Panc1 (cell line): ENCODE results near the gene HOXD3. TPM values are rescaled to one million over a fixed set of nuclear protein-coding genes. Genes with fewer than 3 reads are reported as not detected.

Experiments
- ATAC-seq: fragments of 200-7000 bp; cut with Tn5 transposase; 2 replicates; pipeline ENCODE4 v1.9.1; 2020; ENCODE audit warnings: mild to moderate bottlenecking, moderate library complexity
- BruUV-seq: library from RNA; stranded (reverse); fragments of 400-500 nt; replicated peaks from 2 replicates; lab custom pipeline; 2021; lab: Mats Ljungman, UMichigan
- CTCF ChIA-PET: fragments of 300-600 bp; sonication (Branson Sonifier 250); formaldehyde crosslinking; loops from one replicate; lab custom pipeline; 2022; ENCODE audit warnings: antibody characterized with exemption; lab: Charles Lee
- POLR2A ChIA-PET: fragments of 300-600 bp; sonication (Branson Sonifier 250); formaldehyde crosslinking; loops from one replicate; lab custom pipeline; 2022; ENCODE audit warnings: antibody characterized with exemption; lab: Charles Lee
- DNase-seq: peaks from one replicate; pipeline ENCODE4 v3.0.0-alpha.2; 2010; ENCODE audit warnings: low read depth, low spot score
- H3K27ac ChIP-seq: 2 replicates; pipeline ENCODE4 v1.5.1; 2011; ENCODE audit warnings: mild to moderate bottlenecking, low read length, inconsistent platforms
- H3K27me3 ChIP-seq: fragments of 200-500 bp; sonication (Bioruptor generic); 2 replicates; pipeline ENCODE4 v1.6.0; 2014; ENCODE audit warnings: low read length, inconsistent platforms; ENCODE audit not compliant: control insufficient read depth, insufficient read depth
- H3K36me3 ChIP-seq: fragments of 200-500 bp; sonication (Bioruptor generic); 2 replicates; pipeline ENCODE4 v1.5.1; 2014; ENCODE audit warnings: inconsistent platforms, mild to moderate bottlenecking, low read length, moderate library complexity; ENCODE audit not compliant: control insufficient read depth, insufficient read depth
- H3K4me1 ChIP-seq: 2 replicates; pipeline ENCODE4 v1.5.1; 2011; ENCODE audit warnings: inconsistent platforms, mild to moderate bottlenecking, low read length, moderate library complexity; ENCODE audit not compliant: control insufficient read depth, insufficient read depth
- H3K4me3 ChIP-seq, 2 experiments: 2 replicates each; pipeline ENCODE4 v1.5.1; 2011 to 2012; ENCODE audit warnings: low read depth in 2 of 2, low read length in 2 of 2, mild to moderate bottlenecking in 2 of 2, inconsistent platforms in 1 of 2, moderate library complexity in 1 of 2
- H3K9me3 ChIP-seq: fragments of 200-500 bp; sonication (Bioruptor generic); 2 replicates; pipeline ENCODE4 v1.5.1; 2014; ENCODE audit warnings: low read depth, mild to moderate bottlenecking, inconsistent platforms, low read length, moderate library complexity; ENCODE audit not compliant: control insufficient read depth, insufficient read depth
- POLR2AphosphoS5 ChIP-seq: IDR thresholded peaks from 2 replicates; pipeline ENCODE4 v1.6.1; 2012; ENCODE audit warnings: mild to moderate bottlenecking, low read depth, low read length, moderate library complexity
- REST ChIP-seq, 2 experiments: IDR thresholded peaks; 2 replicates each; pipeline ENCODE4 v1.6.1; 2011 to 2012; ENCODE audit warnings: low read depth in 2 of 2, control low read depth in 1 of 2, low read length in 1 of 2, mild to moderate bottlenecking in 1 of 2, moderate library complexity in 1 of 2; ENCODE audit not compliant: insufficient read depth in 1 of 2
- SIN3A ChIP-seq: IDR thresholded peaks from 2 replicates; pipeline ENCODE4 v1.6.1; 2012; ENCODE audit warnings: low read depth, mild to moderate bottlenecking, low read length, moderate library complexity, borderline replicate concordance; ENCODE audit not compliant: insufficient read depth
- TCF7L2 ChIP-seq: IDR thresholded peaks from 2 replicates; pipeline ENCODE4 v1.6.1; 2011; ENCODE audit warnings: mild to moderate bottlenecking, low read depth, low read length, inconsistent platforms
- in situ Hi-C: cut with HindIII; loops from 2 replicates; pipeline ENCODE4 v1.10.0; 2016; ENCODE audit warnings: low sequenced_read_pairs, low pct_unique_long_range_greater_than_20kb
- intact Hi-C: fragments of 100-400 bp; cut with micrococcal nuclease; formaldehyde crosslinking; loops from one replicate; pipeline ENCODE4 v1.10.0; 2022; ENCODE audit not compliant: unreplicated experiment
- total RNA-seq: library from RNA; stranded (reverse); gene quantifications from one replicate; pipeline ENCODE4 v1.2.1, GENCODE V29; 2021; ENCODE audit not compliant: unreplicated experiment
- TF ChIP-seq, protein P1 (sequence below): fragments of 450-650 bp; IDR thresholded peaks from 2 replicates; pipeline ENCODE4 v1.5.1; 2017; ENCODE audit warnings: mild to moderate bottlenecking

HOXD3 gene
- total RNA-seq, 1 experiment from 2014 or later, result 1.8 TPM

DNA sequence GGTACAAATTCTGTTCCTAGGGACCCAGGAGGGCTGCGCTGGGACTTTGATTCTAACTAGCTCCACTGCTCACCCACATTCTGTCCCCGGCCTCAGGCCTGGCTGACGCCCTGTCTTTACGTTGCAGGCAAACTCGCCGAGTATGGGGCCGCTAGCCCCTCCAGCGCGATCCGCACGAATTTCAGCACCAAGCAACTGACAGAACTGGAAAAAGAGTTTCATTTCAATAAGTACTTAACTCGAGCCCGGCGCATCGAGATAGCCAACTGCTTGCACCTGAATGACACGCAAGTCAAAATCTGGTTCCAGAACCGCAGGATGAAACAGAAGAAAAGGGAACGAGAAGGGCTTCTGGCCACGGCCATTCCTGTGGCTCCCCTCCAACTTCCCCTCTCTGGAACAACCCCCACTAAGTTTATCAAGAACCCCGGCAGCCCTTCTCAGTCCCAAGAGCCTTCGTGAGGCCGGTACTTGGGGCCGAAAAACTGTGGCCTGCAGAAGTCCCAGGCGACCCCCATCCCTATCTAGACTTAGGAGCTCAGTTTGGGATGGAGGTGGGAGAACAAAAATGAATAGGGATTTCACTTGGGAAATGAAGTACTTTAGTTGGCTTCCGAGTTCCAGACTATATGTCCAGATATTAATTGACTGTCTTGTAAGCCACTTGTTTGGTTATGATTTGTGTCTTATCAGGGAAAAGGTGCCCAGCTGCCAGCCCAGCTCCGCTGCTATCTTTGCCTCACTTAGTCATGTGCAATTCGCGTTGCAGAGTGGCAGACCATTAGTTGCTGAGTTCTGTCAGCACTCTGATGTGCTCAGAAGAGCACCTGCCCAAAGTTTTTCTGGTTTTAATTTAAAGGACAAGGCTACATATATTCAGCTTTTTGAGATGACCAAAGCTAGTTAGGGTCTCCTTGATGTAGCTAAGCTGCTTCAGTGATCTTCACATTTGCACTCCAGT lies 32.9 kb downstream of the HOXD3 start:
- Histone ChIP-seq H3K9me3 (no peaks in the 10 kb centered on the region), H3K4me3 (no peak overlapping the region), H3K27ac (no peak overlapping the region), H3K27me3 (peaks cover 9% of the 10 kb centered on the region; the same call in 1 of the 2 replicates), H3K36me3 (no peaks in the 10 kb centered on the region), H3K4me1 (no peaks in the 10 kb centered on the region)
- TF ChIP-seq TCF7L2 (no peak), REST (IDR thresholded peaks at IDR 0.05; ENCODE audit: insufficient read depth in 1 of 2, low read depth in 2 of 2, low read length in 1 of 2) (no peak), POLR2AphosphoS5 (no peak), SIN3A (no peak)
- TF ChIP-seq, protein P1, sequence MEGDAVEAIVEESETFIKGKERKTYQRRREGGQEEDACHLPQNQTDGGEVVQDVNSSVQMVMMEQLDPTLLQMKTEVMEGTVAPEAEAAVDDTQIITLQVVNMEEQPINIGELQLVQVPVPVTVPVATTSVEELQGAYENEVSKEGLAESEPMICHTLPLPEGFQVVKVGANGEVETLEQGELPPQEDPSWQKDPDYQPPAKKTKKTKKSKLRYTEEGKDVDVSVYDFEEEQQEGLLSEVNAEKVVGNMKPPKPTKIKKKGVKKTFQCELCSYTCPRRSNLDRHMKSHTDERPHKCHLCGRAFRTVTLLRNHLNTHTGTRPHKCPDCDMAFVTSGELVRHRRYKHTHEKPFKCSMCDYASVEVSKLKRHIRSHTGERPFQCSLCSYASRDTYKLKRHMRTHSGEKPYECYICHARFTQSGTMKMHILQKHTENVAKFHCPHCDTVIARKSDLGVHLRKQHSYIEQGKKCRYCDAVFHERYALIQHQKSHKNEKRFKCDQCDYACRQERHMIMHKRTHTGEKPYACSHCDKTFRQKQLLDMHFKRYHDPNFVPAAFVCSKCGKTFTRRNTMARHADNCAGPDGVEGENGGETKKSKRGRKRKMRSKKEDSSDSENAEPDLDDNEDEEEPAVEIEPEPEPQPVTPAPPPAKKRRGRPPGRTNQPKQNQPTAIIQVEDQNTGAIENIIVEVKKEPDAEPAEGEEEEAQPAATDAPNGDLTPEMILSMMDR, result no peak
- intact Hi-C loops (no loop called here), in situ Hi-C loops (no loop called here)
- ChIA-PET CTCF (no interaction called here), POLR2A (no interaction called here)
- no peak for ATAC-seq
- no TSS peak for BruUV-seq
- no peak for DNase-seq

GRCh38 chr2:176192351-176192750 lies 35.2 kb downstream of the HOXD3 start:
- Histone ChIP-seq H3K27ac (no peak overlapping the region), H3K9me3 (no peaks in the 10 kb centered on the region), H3K27me3 (peaks cover 9% of the 10 kb centered on the region; the same call in 1 of the 2 replicates), H3K4me3 (no peak overlapping the region), H3K4me1 (no peaks in the 10 kb centered on the region), H3K36me3 (no peaks in the 10 kb centered on the region)
- no peak for ATAC-seq
- CTCF ChIA-PET, result no interaction called here
- in situ Hi-C loops, result no loop called here
- intact Hi-C loops, result no loop called here
- no peak for DNase-seq
- TF ChIP-seq, protein P1, result no peak
- no peak for TF ChIP-seq POLR2AphosphoS5
- TF ChIP-seq REST (IDR thresholded peaks at IDR 0.05; ENCODE audit: insufficient read depth in 1 of 2, low read depth in 2 of 2, low read length in 1 of 2), result no peak
- no peak for TF ChIP-seq TCF7L2
- TF ChIP-seq SIN3A, result no peak
- no TSS peak for BruUV-seq
- POLR2A ChIA-PET, result no interaction called here
